Suprapubic skin (tissue), 4 donors: Measurements from ENCODE around the gene RHBDD1. TPM values are rescaled to one million over a fixed set of nuclear protein-coding genes. Genes with fewer than 3 reads are reported as not detected.

Experiments used
- DNase-seq, 2 donors: peaks; one replicate each; pipeline ENCODE4 v3.0.0-alpha.2; 2019; ENCODE audit warnings: low spot score in 2 of 2
- H3K27ac ChIP-seq: fragments of 200-600 bp; sonication (generic); one replicate; pipeline ENCODE4 v1.5.1; 2019
- H3K27me3 ChIP-seq: fragments of 200-600 bp; sonication (generic); one replicate; pipeline ENCODE4 v1.5.1; 2019
- H3K36me3 ChIP-seq: fragments of 200-600 bp; sonication (generic); one replicate; pipeline ENCODE4 v1.5.1; 2019
- H3K4me1 ChIP-seq: fragments of 200-600 bp; sonication (generic); one replicate; pipeline ENCODE4 v1.5.1; 2019
- H3K4me3 ChIP-seq: fragments of 200-600 bp; sonication (generic); one replicate; pipeline ENCODE4 v1.5.1; 2019; ENCODE audit warnings: mild to moderate bottlenecking
- H3K9me3 ChIP-seq: fragments of 200-600 bp; sonication (generic); one replicate; pipeline ENCODE4 v1.5.1; 2019
- CTCF ChIP-seq, 2 donors: fragments of 200-600 bp in 1 of 2; fragments of 450-650 bp in 1 of 2; sonication (generic) in 1 of 2; IDR thresholded peaks; one replicate each; pipeline ENCODE4 v1.5.1; 2016 to 2019; ENCODE audit warnings: antibody characterized with exemption in 2 of 2, mild to moderate bottlenecking in 1 of 2, moderate library complexity in 1 of 2
- EP300 ChIP-seq: sonication (generic); formaldehyde crosslinking; IDR thresholded peaks from one replicate; pipeline ENCODE4 v1.6.1; 2017; ENCODE audit warnings: antibody characterized with exemption
- POLR2A ChIP-seq, 2 donors: fragments of 450-650 bp; IDR thresholded peaks; one replicate each; pipeline ENCODE4 v1.6.1; 2017; ENCODE audit warnings: antibody characterized with exemption in 2 of 2, mild to moderate bottlenecking in 2 of 2, moderate library complexity in 2 of 2
- POLR2AphosphoS5 ChIP-seq, 3 donors: sonication (generic); formaldehyde crosslinking; IDR thresholded peaks; one replicate each; pipeline ENCODE4 v1.6.1; 2017; ENCODE audit warnings: antibody characterized with exemption in 3 of 3
- WGBS: methylation state at CpG from one replicate; pipeline ENCODE4 v1.1.5; 2018; 5-methylcytosine and 5-hydroxymethylcytosine counted together
- total RNA-seq, 4 donors: library from RNA; depleted of rRNA; stranded (reverse); fragments of >200 nt; gene quantifications; one replicate each; pipeline ENCODE4 v1.1.0, GENCODE V29; 2016

RHBDD1 gene
- total RNA-seq, 4 donors from 2014 or later, result 14.0 to 41.8 (median 20.7) TPM

- no peak for DNase-seq
- H3K4me1 ChIP-seq, result no peaks in the 10 kb centered on the region
- WGBS, result 83% methylated on average over 3 of the region's 3 CpGs
- TF ChIP-seq POLR2A (IDR thresholded peaks at IDR 0.05) (no peak), CTCF (IDR thresholded peaks at IDR 0.05) (no peak), EP300 (no peak), POLR2AphosphoS5 (IDR thresholded peaks at IDR 0.05) (no peak)
- no peaks in the 10 kb centered on the region for H3K27me3 ChIP-seq
- H3K36me3 ChIP-seq, result no peaks in the 10 kb centered on the region
- no peak overlapping the region for H3K27ac ChIP-seq
- no peaks in the 10 kb centered on the region for H3K9me3 ChIP-seq
- no peak overlapping the region for H3K4me3 ChIP-seq
Observed at GRCh38 chr2:227029426-227030105, 193.7 kb downstream of the RHBDD1 start.

GRCh38 chr2:227030789-227031188, 194.9 kb downstream of the RHBDD1 start:
- no peak for DNase-seq
- H3K27me3 ChIP-seq, result no peaks in the 10 kb centered on the region
- H3K4me3 ChIP-seq, result no peak overlapping the region
- H3K4me1 ChIP-seq, result no peaks in the 10 kb centered on the region
- TF ChIP-seq CTCF (IDR thresholded peaks at IDR 0.05), result no peak
- TF ChIP-seq EP300, result no peak
- TF ChIP-seq POLR2A (IDR thresholded peaks at IDR 0.05), result no peak
- no peak for TF ChIP-seq POLR2AphosphoS5 (IDR thresholded peaks at IDR 0.05)
- H3K36me3 ChIP-seq, result no peaks in the 10 kb centered on the region
- WGBS, result 95% methylated on average over 2 of the region's 2 CpGs
- H3K27ac ChIP-seq, result no peak overlapping the region
- no peaks in the 10 kb centered on the region for H3K9me3 ChIP-seq

- Histone ChIP-seq H3K9me3 (no peaks in the 10 kb centered on the region), H3K27ac (no peak overlapping the region), H3K4me1 (no peaks in the 10 kb centered on the region), H3K4me3 (no peak overlapping the region), H3K36me3 (no peaks in the 10 kb centered on the region), H3K27me3 (no peaks in the 10 kb centered on the region)
- 77% methylated on average over 3 of the region's 3 CpGs for WGBS
- DNase-seq, result no peak
- no peak for TF ChIP-seq POLR2AphosphoS5 (IDR thresholded peaks at IDR 0.05)
- TF ChIP-seq EP300, result no peak
- no peak for TF ChIP-seq CTCF (IDR thresholded peaks at IDR 0.05)
- TF ChIP-seq POLR2A (IDR thresholded peaks at IDR 0.05), result no peak
Observed at GRCh38 chr2:227031379-227031778, 195.5 kb downstream of the RHBDD1 start.

GRCh38 chr2:227033471-227034148, 197.8 kb downstream of the RHBDD1 start:
- Histone ChIP-seq H3K27me3 (no peaks in the 10 kb centered on the region), H3K4me1 (no peaks in the 10 kb centered on the region), H3K36me3 (no peaks in the 10 kb centered on the region), H3K9me3 (no peaks in the 10 kb centered on the region), H3K4me3 (no peak overlapping the region), H3K27ac (no peak overlapping the region)
- 71% methylated on average over 16 of the region's 16 CpGs for WGBS
- TF ChIP-seq EP300, result no peak
- TF ChIP-seq CTCF (IDR thresholded peaks at IDR 0.05), result peak in 1 of 2 donors; percentile 38
- DNase-seq, result no peak

GRCh38 chr2:227035711-227036367, 200.0 kb downstream of the RHBDD1 start:
- Histone ChIP-seq H3K27ac (no peak overlapping the region), H3K27me3 (no peaks in the 10 kb centered on the region), H3K4me3 (no peak overlapping the region), H3K36me3 (no peaks in the 10 kb centered on the region), H3K9me3 (no peaks in the 10 kb centered on the region), H3K4me1 (no peaks in the 10 kb centered on the region)
- 41% methylated on average over 7 of the region's 7 CpGs for whole genome bisulfite sequencing
- no peak for DNase-seq
- no peak for TF ChIP-seq POLR2AphosphoS5 (IDR thresholded peaks at IDR 0.05)
- TF ChIP-seq POLR2A (IDR thresholded peaks at IDR 0.05), result no peak
- TF ChIP-seq EP300, result no peak
- TF ChIP-seq CTCF (IDR thresholded peaks at IDR 0.05), result no peak
